Gastrocnemius medialis (tissue), 4 donors: ENCODE measurements around the gene TFCP2.

ENCODE experiments used
- POLR2A ChIP-seq, 2 donors: fragments of 450-650 bp; IDR thresholded peaks; one replicate each; pipeline ENCODE4 v1.6.1; 2017; ENCODE audit warnings: antibody characterized with exemption in 2 of 2, mild to moderate bottlenecking in 2 of 2, moderate library complexity in 2 of 2
- TF ChIP-seq, protein P1 (sequence below), 5 experiments: fragments of 450-650 bp in 3 of 5; fragments of 200-600 bp in 2 of 5; sonication (generic) in 2 of 5; IDR thresholded peaks in 4 of 5; conservative IDR thresholded peaks in 1 of 5; 1 replicate in 4 of 5; 2 replicates in 1 of 5; pipeline ENCODE4 v1.5.1; 2016 to 2019; ENCODE audit warnings: antibody characterized with exemption in 5 of 5, mild to moderate bottlenecking in 3 of 5, moderate library complexity in 3 of 5

DNA sequence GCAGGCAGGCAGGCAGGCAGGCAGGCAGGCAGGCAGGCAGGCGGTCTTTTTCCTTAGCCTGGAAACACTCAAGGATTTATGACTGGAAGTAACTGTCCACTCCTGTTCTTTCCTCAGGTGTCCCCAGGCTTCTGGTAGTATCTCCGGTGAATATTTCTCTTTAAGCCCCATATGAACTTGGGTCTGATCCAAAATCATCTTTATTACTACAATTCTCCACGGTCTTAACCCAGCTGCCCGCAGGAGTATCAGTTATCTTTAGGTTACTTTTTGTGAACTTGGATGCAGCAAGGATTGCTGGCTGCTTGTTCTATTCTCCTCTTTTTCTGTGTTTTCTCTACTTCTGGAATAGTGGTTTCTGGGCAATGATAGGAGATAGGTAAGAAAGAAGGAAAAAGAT, 92.8 kb downstream of the TFCP2 start:
- TF ChIP-seq, protein P1, sequence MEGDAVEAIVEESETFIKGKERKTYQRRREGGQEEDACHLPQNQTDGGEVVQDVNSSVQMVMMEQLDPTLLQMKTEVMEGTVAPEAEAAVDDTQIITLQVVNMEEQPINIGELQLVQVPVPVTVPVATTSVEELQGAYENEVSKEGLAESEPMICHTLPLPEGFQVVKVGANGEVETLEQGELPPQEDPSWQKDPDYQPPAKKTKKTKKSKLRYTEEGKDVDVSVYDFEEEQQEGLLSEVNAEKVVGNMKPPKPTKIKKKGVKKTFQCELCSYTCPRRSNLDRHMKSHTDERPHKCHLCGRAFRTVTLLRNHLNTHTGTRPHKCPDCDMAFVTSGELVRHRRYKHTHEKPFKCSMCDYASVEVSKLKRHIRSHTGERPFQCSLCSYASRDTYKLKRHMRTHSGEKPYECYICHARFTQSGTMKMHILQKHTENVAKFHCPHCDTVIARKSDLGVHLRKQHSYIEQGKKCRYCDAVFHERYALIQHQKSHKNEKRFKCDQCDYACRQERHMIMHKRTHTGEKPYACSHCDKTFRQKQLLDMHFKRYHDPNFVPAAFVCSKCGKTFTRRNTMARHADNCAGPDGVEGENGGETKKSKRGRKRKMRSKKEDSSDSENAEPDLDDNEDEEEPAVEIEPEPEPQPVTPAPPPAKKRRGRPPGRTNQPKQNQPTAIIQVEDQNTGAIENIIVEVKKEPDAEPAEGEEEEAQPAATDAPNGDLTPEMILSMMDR (IDR thresholded peaks at IDR 0.05 in 4 of 5, conservative IDR thresholded peaks at IDR 0.05 in 1 of 5): no peak
- TF ChIP-seq POLR2A (IDR thresholded peaks at IDR 0.05): no peak
